RWPE1 (cell line): ENCODE results near the gene C1orf105.

ENCODE experiments used
- CTCF ChIA-PET: fragments of 350-600 bp; sonication (Branson Sonifier 250); formaldehyde crosslinking; extraction: SDS; loops from one replicate; lab custom pipeline; 2021; lab: Yijun Ruan, JAX
- POLR2A ChIA-PET: fragments of 400-600 bp; formaldehyde crosslinking; extraction: SDS; loops from one replicate; lab custom pipeline; 2020; ENCODE audit warnings: antibody characterized with exemption; ENCODE audit not compliant: low non-redundant PET; lab: Yijun Ruan, JAX
- DNase-seq: peaks from one replicate; pipeline ENCODE4 v3.0.0; 2012; ENCODE audit warnings: low spot score
- H3K27ac ChIP-seq: fragments of 450-650 bp; 2 replicates; pipeline ENCODE4 v1.5.1; 2017
- CTCF ChIP-seq: fragments of 450-650 bp; conservative IDR thresholded peaks from 2 replicates; pipeline ENCODE4 v1.5.1; 2017; ENCODE audit warnings: low read depth, mild to moderate bottlenecking

C1orf105 gene

DNA sequence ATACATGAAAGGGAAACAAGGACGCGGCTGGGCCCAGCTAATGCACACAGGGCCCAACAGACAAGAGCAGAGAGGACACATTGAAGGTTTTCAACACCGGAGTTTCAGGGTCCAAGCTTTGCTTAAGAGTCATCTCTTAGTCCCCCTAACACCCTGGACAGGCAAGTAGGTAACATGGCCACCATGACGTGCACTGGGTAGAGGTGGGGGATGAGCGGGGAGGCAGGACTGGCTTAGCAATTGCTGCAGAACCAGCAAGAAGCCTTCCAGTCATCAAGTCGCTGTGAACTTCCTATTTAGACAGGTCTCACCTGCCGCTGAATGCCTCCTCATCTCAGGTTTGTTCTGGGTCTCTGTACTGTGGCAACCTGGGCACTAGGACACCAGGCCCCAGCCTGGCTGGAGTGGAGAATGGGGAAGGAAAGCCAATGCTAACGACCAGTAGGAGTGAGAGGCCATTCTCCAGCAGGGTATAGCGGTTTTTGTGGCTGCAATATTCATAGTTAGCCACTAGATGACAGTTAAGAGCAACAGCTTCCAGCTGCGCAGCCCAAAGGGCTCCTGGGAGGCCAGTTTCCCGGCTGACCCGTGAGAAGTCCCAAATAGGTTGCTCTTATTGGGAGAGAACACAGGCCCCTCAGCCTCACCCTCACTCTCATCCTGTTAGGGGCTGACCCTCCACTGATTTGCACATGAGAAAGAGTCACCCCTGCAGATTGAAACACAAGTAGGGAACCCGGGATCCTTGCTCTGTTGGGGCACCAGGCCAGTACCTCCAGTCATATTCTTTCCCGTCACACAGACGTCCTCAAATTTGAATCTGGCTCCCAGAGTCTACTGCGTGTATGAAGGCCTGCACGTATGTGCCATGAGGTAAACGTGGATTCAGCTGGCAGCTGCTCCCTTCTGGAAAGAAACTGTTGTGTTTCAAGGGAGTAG is 29.4 kb downstream of the C1orf105 start:
- no peak overlapping the region for H3K27ac ChIP-seq
- CTCF ChIA-PET, result interaction anchor here (0.6 to 1.0 kb wide), 4 partner anchors 16 to 270 kb away, joined by 3 to 6 read pairs (median 4); no protein-coding TSS in a partner anchor
- no peak for DNase-seq
- TF ChIP-seq CTCF, result peak; percentile 65
- POLR2A ChIA-PET, result no interaction called here

- no peak for DNase-seq
- ChIA-PET POLR2A (no interaction called here), CTCF (interaction anchor here (0.6 to 1.0 kb wide), 4 partner anchors 30 to 521 kb away, joined by 3 to 6 read pairs (median 4); no protein-coding TSS in a partner anchor)
- H3K27ac ChIP-seq, result no peak overlapping the region
- TF ChIP-seq CTCF, result no peak
Measured at GRCh38 chr1:172450524-172450885, 30.0 kb downstream of the C1orf105 start.

DNA sequence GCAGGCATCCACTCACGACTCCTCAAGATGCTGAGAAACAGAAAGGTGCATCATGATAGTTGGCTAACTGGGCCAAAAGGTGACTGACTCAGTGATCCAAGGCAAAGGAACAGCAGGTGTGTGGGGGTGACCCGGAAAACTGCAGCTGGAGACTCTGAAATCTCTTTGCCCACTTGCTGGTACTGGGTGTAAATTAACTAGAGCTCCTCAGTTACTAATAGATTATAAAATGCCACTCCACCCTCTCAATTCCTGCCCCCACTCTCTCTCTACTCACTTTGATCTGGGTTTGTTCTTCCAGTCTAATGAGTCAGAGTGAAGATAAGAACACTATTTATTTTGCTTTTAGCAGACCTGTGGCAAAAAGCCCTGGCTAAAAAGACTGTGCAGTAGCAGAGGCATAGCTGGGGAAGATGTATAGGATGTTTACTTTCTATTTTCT is 30.5 kb downstream of the C1orf105 start:
- ChIA-PET CTCF (interaction anchor here (0.6 to 0.7 kb wide), 4 partner anchors 65 to 521 kb away, joined by 3 to 4 read pairs (median 3); no protein-coding TSS in a partner anchor), POLR2A (no interaction called here)
- no peak overlapping the region for H3K27ac ChIP-seq
- TF ChIP-seq CTCF, result no peak
- DNase-seq, result no peak

DNA sequence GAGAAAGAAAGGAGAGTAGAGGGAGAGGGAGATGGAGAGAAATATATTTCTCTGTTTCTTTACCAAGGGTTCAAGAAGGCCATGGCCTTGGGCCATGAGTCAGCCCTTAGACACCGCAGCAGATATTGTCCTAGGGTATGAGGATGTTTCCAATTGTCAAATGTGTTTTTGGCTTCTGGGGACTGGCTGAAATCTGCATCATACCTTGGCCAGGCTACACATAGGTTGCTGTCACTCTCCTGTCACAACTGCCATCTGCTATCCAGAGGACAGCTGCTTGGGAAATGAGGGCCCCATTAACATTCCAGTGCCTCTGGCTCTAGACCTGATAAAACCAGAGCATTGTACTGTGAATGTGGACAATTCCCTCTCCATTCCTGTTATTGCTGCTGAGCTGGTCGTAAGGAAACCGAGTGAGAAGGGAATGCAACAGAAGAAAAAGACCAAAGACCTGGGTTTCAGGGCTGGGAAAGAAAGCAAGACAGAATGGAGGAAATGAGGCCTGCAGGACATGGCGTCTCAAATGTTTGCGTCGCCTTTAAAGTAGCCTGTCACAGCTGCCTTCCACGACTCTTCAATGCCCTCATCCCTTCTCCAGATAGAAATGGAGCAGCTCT is 32.2 kb downstream of the C1orf105 start:
- no peak for DNase-seq
- TF ChIP-seq CTCF, result no peak
- ChIA-PET POLR2A (no interaction called here), CTCF (interaction anchor here (0.6 kb wide), 2 partner anchors 633 to 1738 kb away, joined by 4 to 6 read pairs; no protein-coding TSS in a partner anchor)
- no peak overlapping the region for H3K27ac ChIP-seq

DNA sequence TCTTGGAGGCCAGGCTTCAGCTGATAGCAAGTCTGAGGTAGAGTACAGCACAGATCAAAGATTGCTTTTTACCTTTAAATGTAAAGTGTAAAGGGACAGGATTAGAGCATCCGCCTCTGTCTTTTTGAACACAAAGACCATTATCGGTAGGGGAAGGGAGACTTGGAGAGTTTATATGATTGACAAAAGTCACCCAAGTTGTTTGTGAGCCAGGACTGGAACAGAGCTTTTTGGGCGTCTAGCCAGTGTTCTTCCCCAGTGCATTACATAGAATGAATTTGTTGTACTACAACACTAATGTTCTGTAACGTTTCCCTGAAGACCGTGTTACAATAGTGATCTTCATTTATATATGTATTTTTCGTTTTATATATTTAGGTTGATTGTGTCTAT is 32.7 kb downstream of the C1orf105 start:
- no peak for TF ChIP-seq CTCF
- POLR2A ChIA-PET, result no interaction called here
- no peak overlapping the region for H3K27ac ChIP-seq
- DNase-seq, result no peak
- CTCF ChIA-PET, result interaction anchor here (0.6 kb wide), 1 partner anchor 633 kb away, joined by 6 read pairs; no protein-coding TSS in a partner anchor

DNA sequence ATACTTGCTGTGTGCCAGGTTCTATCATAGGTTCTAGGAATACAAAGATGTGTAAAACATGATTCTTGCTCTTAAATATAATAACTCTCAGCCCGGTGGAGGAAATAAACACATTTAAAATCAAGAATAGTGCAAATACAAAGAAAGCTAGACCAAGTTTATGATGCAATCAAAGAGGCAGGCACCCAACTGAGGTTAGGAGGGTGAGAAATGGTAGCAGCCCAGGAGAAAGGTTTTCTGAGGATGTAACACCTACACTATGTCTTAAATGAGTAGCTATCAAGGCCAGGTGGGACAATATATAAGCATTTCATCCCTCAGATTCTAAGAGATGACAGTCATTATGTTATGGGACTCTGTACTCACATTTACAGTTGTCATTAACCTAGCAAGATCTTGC is 33.1 kb downstream of the C1orf105 start:
- no peak overlapping the region for H3K27ac ChIP-seq
- DNase-seq, result no peak
- ChIA-PET POLR2A (interaction anchor here (1.1 kb wide), 1 partner anchor 79 kb away, joined by 3 read pairs; the partner anchor contains the start of gene SUCO), CTCF (no interaction called here)
- TF ChIP-seq CTCF, result no peak
